Gastrocnemius medialis (tissue), 4 donors: ENCODE data around the gene KLRK1.

Experiments used
- CTCF ChIP-seq, 5 experiments: fragments of 450-650 bp in 3 of 5; fragments of 200-600 bp in 2 of 5; sonication (generic) in 2 of 5; IDR thresholded peaks in 4 of 5; conservative IDR thresholded peaks in 1 of 5; 1 replicate in 4 of 5; 2 replicates in 1 of 5; pipeline ENCODE4 v1.5.1; 2016 to 2019; ENCODE audit warnings: antibody characterized with exemption in 5 of 5, mild to moderate bottlenecking in 3 of 5, moderate library complexity in 3 of 5
- POLR2A ChIP-seq, 2 donors: fragments of 450-650 bp; IDR thresholded peaks; one replicate each; pipeline ENCODE4 v1.6.1; 2017; ENCODE audit warnings: antibody characterized with exemption in 2 of 2, mild to moderate bottlenecking in 2 of 2, moderate library complexity in 2 of 2

- TF ChIP-seq CTCF (IDR thresholded peaks at IDR 0.05 in 4 of 5, conservative IDR thresholded peaks at IDR 0.05 in 1 of 5) (no peak), POLR2A (IDR thresholded peaks at IDR 0.05) (no peak)
Measured at GRCh38 chr12:10362325-10362724, 27.5 kb downstream of the KLRK1 start.
